Cardiac septum (tissue), 1 donor: ENCODE data around the gene EXOC2. TPM values are rescaled to one million over a fixed set of nuclear protein-coding genes. Genes with fewer than 3 reads are reported as not detected.
"Not testable (repeated sequence)": the region's sequence is repeated elsewhere in the genome, so short reads cannot be mapped to it uniquely, and the experiment has no call there.

ENCODE experiments used
- DNase-seq: peaks from one replicate; pipeline ENCODE4 v3.0.0-alpha.2; 2020; ENCODE audit warnings: low spot score
- intact Hi-C: fragments of 100-400 bp; cut with DNase I; formaldehyde crosslinking; loops from one replicate; pipeline ENCODE4 v1.14.0; 2022
- total RNA-seq: library from RNA; stranded (reverse); fragmentation: NEBNext Ultra II Directional; extraction: Animal tissue kit (Norgen Biotek cat#: 25700); gene quantifications from one replicate; pipeline ENCODE4 v1.2.1, GENCODE V29; 2021
- donor health status: DM: no; HTN: no; CAD: no.

Gene EXOC2
- total RNA-seq, 1 donor from 2014 or later, result 16.2 TPM

DNA sequence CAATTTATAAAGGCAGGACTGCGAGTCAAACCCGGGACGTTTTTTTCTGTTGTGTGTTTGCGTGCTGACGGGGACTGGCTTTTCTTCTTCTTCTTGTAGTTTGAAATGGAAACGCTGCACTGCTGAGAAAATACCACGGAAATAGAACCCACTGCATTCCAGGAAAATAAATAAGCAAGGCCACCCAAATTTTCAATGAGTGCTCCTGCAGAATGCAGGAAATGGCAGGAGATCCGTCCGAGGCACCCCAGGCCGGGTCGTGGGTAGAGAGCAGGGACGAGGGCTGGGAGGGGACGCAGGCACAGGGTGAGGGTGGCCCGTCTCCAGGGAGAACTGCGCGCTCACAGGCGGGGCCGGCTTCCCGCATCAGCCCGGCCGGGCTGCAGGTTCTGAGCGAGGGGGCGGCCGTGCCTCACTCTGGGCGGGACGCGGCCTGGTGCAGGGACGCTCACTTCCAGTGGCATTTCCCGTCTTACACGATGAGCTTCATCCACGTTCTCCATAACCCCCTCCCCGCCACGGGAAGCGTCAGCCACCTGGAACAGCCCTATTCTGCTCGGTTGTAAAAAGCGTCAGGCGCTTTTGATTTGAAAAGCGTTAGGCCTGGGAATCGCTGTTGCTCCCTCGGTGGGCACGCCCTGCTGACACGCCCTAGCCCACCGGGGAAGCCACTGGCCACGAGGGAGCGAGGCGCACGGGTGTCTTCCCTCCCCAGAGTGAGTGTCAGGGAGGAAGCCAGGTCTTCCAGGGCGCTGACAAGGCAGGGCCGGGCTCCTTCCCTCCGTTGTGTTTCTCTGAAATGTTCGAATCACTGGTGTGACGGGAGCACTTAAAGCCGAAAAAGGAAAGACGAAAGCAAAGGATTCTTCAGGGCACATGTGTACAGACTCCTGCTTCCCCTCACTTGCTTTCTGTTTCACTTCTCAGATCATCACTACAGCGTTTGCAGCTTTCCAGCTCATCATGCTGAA, 17.9 kb upstream of the EXOC2 start:
- peak; percentile 80 for DNase-seq
- intact Hi-C loops, result no loop called here

DNA sequence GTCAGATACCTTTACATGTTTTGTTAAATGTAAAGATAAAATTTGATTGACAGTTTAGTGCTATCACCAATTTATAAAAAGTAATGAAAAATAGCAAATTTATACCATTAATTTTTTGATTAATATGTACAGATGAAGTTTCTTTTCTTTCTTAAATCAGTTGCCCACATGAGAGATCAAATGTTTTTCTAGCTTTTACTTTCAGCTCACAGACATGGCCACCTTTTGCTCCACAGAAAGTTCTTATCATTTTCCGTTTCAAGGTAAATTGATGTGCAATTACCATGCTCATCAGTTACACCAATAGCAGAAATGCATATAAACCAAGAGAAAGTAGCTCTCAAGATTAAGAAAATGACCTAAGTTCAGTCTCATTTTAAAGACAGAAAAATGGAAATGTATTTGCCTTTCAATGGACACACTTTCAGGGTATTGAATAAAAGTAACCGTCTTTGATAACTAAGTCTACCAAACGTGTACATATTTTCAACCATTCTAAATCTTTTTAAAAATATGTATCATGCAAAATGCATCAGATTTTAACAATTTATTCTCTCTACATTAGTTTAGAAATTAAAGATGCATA, 16.6 kb upstream of the EXOC2 start:
- DNase-seq, result no peak
- intact Hi-C loops, result no loop called here

DNA sequence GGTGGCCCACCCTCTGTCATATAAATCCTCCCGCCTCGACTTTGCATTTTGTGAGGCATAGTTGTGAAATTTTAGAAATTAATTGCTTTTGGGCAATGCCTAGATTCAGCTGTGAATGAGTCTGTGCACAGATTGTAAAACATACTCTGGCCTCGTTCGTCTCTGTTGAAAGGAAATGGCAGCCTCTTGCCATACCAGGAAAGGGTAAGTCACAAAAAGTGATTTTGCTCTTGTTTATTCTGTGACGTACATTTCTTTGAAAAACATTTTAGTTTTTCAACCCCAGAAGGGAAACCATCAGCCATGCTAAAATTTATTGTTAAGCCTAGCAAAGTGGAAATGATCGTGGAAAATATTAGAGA, 15.3 kb upstream of the EXOC2 start:
- DNase-seq, result no peak
- intact Hi-C loops, result no loop called here

- intact Hi-C loops, result no loop called here
- DNase-seq, result no peak
These were observed 14.8 kb upstream of the EXOC2 start for GRCh38 chr6:707576-708236.

- intact Hi-C loops, result no loop called here
- DNase-seq, result no peak
These were observed 14.0 kb upstream of the EXOC2 start for GRCh38 chr6:706819-707381.

DNA sequence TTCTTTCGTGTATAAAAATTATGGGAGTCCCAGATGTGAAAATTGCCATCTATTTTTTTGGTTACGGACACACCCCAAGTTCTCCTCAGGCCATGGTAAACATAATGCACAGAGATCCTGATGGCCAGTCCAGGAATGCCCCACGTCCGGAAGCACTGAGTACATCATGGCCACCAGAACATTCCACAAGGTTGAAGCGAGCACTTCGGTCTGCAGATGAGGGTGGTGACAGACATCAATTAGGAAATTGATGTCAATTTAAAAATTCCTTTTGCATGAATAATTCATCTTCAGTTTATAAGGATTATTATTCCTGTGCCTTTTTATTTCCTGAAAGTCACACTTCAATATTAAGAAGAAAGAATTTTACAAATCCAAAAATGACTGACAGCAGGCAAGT, 13.2 kb upstream of the EXOC2 start:
- intact Hi-C loops, result no loop called here
- no peak for DNase-seq

GRCh38 chr6:705047-705446, 12.1 kb upstream of the EXOC2 start:
- no peak for DNase-seq
- intact Hi-C loops, result no loop called here

GRCh38 chr6:704046-704445, 11.1 kb upstream of the EXOC2 start:
- no peak for DNase-seq
- intact Hi-C loops, result no loop called here

- intact Hi-C loops, result no loop called here
- DNase-seq, result no peak
These were observed 10.6 kb upstream of the EXOC2 start for GRCh38 chr6:703552-703951.

DNA sequence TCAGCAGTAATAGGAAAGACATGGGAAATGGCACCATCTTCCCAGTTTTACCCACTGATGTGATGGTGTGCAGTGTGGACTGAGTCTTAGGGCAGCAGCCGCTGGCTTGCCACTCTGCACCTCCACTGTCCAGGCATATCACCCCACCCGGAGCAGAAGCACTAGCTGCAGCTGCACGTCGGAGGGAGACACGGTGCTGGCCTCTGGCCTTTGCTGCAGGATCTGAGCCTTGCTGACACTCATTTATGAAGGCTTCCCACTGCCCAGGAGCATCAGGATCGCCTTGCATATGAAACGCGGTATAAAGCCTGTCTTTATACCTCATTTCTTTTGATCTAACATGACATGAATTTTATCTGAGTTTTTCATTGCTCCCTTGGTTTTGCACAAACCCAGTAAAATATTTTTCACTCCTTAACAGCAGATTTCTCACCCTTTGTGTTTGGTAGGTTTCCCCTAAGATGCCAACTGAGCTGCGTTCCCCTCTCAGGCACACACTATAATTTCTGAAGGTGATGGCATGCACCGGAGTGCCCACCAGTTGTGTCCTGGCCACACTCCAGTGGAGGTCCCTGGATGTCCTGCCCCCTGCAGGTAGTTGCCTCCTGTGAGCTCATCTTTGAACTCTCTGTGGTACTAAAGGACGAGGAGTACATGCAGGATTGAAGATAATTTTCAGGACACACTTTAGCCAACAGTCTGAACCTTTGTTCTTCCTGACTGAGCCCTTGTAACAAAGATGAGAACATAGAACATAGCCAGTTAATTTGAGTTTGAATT, 9.0 kb upstream of the EXOC2 start:
- no peak for DNase-seq
- intact Hi-C loops, result no loop called here

DNA sequence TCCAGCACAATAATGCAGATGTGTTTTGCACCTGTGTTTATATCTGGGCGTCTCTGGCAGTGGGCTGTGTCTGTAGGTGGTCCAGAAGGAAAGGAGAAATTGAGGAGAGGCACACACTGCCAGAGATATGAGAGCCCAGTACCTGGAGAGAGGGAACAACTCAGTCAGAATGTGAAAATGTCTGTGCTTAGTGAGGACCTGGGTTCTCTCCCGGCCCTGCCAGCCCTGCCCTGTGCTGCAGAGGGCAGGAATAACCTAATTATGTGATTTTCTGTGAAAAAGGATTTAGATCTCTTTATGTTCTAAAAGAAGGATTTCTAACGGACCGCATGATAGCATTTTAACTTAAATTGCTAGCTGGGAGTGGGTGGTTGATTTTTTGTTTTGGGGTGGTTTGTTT, 8.3 kb upstream of the EXOC2 start:
- intact Hi-C loops, result no loop called here

DNA sequence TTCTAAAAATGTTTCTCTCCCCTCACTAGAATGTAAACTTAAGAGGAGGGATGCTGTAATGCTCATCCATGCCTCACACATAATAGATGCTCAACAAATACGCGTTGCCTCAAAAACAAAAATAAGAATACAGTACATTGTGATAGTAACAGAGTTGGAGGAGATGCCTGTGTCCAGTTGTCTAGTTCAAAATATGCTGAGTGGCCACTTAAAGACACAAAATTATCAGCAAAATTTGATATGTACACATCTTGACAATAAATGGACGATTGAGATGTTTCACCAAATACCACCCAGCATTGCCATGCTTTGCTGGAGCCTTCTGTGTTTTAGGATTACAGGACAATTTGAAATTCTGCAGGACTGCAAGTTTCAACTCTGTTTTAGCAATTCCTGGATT, 7.6 kb upstream of the EXOC2 start:
- intact Hi-C loops, result no loop called here
- no peak for DNase-seq

More for the DNA sequence above, 8.3 kb upstream of the EXOC2 start:
- no peak for DNase-seq

- intact Hi-C loops, result no loop called here
These were observed 6.4 kb upstream of the EXOC2 start for GRCh38 chr6:699319-699718.

GRCh38 chr6:694431-695126, 1.6 kb upstream of the EXOC2 start:
- intact Hi-C loops, DNase-seq: not testable (repeated sequence)

More at GRCh38 chr6:699319-699718, 6.4 kb upstream of the EXOC2 start:
- DNase-seq, result no peak

DNA sequence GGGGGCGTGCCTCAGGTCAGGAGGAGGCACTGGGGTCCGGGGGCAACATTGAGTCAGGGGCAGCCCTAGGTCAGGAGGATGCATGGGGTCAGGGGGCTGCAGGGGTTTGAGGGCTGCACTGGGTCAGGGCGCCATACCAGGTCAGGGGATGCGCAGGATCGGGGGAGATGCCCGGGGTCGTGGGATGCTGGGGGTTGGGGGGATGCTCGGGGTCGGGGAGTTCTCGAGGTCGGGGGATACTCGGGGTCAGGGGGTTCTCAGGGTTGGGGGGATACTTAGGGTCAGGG, 727 bp upstream of the EXOC2 start:
- DNase-seq, result no peak
- intact Hi-C loops, result no loop called here

- intact Hi-C loops, result no loop called here
- DNase-seq, result no peak
These were observed 535 bp downstream of the EXOC2 start for GRCh38 chr6:692356-692851.

DNA sequence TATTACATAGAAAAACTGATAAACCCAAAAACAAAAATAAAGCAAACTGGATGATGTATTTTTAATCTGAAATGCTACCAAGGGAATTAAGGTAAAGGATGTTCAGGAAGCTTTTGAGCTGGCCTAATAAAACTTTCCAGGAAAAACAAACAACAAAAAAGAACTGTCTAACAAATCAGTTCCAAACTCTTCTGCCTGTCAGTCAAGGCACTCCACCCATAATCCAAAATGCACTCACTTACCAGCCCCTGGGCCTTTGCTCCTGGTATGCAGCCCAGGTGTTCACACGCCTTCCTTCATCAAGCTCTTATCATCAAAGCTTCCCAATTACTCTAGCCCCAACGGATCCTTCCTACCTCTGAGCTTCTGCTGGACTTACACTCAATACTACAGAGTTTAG, 3.7 kb downstream of the EXOC2 start:
- no peak for DNase-seq
- intact Hi-C loops, result no loop called here

- intact Hi-C loops, result no loop called here
- DNase-seq, result no peak
These were observed 6.4 kb downstream of the EXOC2 start for GRCh38 chr6:686497-686896.
